NCI-H1436 (cell line): ENCODE data around the gene UBE2O.

ENCODE experiments used
- DNase-seq: peaks from one replicate; lab custom pipeline; 2025; lab: John Stamatoyannopoulos, UW

Gene UBE2O

GRCh38 chr17:76414334-76415295, 38.3 kb downstream of the UBE2O start:
- DNase-seq = peak; percentile 33

DNA sequence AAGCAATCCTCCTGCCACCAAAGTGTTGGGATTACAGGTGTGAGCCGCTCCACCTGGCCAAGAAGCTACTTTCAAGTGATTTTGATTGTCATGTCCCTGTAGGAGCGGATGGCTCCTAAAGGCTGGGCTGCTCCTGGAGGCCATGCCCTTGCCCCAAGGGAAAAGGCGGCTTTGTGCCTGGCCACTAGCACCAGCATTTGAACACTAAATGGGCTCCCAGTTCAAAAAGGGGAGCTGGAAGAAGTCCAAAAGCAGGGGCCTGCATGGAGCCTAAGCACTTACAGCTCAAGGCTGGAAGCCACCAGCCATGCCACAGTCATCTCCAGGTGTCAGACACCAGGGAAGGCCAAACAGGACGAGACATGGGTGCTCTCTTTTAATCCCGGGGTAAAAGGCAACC, 41.7 kb downstream of the UBE2O start:
- no peak for DNase-seq

DNA sequence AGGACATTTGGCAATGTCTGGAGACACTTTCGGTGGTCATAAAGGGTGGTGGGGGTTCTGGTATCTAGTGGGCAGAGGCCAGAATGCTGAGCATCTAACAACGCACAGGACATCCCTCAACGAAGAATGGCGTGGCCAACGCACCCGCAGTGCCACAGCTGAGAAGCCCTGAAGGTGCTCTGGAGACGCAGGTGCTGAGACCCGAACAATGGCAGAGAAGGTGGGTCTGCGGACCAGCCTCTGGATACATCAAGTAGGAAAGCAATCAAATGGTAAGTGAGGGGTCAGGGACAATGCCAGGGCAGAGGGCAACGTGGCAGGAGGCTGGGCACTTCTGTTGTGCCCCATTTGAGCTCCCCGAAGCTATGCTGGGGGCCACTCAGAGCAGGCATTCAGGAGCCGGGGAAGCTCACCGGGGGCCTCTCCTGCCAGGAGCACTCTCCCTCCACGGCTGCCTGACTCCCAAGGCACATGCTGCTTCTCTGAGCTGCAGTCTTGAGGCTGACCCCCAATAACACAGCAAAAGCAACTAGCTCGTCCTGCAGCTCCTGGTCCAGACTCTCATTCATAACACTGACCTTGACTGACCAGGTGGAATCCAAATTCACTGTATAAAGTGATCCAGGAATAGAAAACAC, 42.5 kb downstream of the UBE2O start:
- no peak for DNase-seq

GRCh38 chr17:76408037-76408849, 44.7 kb downstream of the UBE2O start:
- peak; percentile 42 for DNase-seq

- DNase-seq = no peak
Measured at GRCh38 chr17:76407509-76407908, 45.4 kb downstream of the UBE2O start.

GRCh38 chr17:76405967-76406647, 46.8 kb downstream of the UBE2O start:
- no peak for DNase-seq

GRCh38 chr17:76405607-76405966, 47.4 kb downstream of the UBE2O start:
- DNase-seq = no peak

- no peak for DNase-seq
Measured at GRCh38 chr17:76404976-76405563, 47.9 kb downstream of the UBE2O start.

GRCh38 chr17:76404256-76404655, 48.7 kb downstream of the UBE2O start:
- DNase-seq = no peak

- DNase-seq = no peak
Measured at GRCh38 chr17:76402711-76403110, 50.2 kb downstream of the UBE2O start.

DNA sequence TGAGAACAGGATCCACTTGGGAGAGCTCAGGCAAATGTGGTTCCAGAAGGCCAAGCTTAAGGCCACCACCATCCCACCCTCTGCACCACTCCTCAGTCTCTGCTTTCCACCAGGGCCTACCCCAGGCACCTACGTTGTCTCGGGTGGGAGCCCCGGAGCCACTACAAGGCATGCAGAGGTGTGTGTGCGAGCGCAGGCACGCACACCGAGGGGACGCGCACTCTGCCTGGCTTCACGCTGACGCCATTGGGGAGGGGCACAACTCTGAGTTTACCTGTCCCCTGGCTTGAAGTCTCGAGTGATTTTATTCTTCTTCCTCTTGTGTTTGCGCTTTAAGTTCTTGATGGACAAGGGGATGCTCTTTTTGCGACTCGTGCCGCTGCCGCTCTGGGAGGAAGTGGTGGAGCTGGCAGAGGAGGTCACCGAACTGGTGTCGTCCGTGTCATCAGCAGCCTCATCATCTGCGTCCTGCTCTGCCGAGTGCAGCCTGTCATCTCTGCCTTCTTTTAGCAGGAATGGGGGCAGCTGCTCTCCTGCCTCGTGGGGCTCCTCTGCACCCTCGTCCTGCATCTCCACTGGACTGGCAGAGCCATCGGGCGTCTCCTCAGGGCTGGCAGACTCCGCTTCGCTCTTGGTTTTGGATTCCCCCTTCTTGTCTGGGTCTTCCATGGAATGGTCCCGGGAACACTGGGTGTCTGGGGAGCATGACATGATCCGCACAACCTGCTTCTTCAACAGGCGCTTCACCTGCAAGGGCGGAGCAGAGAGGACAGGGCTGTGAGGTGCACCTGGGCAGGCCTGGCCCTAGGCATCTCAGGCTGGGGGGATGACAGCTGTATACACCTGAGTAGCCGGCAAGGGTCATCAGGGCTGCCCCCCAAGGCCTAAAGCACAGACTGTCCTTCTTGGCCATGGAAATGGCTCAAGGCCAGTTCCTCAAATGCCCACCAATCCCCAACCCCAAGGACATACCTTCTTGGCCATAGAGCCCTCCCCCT, 53.5 kb downstream of the UBE2O start:
- DNase-seq = no peak

DNA sequence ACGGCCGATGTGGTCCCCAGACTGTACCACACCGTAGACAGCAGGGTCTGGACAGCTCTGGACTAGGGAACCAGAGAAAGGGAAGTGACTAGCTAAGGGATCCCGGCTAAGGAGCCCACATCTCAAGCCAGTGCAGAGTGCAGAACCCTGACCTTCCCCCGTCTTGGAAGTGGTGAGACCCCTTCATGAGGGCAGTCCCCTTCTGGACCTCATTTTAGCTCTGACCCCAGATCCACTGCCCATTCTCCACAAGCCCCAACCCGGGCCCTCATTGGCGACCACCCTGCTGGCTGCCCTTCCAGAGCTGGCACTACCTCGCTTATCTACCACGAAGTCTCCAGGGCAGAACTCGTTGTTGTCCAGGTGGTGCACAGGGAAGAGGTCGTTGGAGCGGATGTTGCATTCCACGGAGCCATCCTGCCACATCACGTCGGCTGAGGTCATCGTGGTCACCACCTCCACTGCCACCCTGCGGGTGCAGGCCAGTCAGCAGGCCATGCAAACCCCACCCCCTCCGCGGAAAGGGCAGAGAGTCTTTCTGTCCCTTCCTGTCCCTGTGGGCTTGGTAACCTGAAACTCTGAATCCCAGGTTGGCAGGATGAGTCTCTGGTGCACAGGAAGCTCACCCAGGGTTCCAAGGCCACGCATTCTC, 54.3 kb downstream of the UBE2O start:
- no peak for DNase-seq

- DNase-seq = peak; percentile 78
Measured at GRCh38 chr17:76397687-76398522, 55.0 kb downstream of the UBE2O start.

- DNase-seq = no peak
Measured at GRCh38 chr17:76397184-76397583, 55.8 kb downstream of the UBE2O start.

GRCh38 chr17:76395980-76396379, 57.0 kb downstream of the UBE2O start:
- DNase-seq = no peak

DNA sequence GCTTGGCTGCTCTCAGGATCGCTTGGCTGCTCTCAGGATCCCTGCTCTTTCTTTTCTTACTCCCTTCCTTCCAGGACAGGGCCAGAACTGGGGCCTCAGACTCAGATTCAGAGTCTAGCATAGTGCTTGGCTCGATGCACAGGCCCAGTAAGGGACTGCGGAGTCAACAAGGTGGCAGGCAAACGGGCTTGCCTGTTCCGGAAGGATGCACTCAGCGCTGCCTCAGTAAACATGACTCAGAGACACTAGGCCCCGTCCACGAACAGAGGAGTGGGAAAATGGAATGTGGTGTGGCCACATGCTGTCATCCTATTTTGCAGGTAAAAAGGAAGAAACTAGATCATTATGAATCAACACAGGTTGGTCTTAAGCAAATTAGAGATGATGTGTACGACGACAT, 58.8 kb downstream of the UBE2O start:
- DNase-seq = no peak

DNA sequence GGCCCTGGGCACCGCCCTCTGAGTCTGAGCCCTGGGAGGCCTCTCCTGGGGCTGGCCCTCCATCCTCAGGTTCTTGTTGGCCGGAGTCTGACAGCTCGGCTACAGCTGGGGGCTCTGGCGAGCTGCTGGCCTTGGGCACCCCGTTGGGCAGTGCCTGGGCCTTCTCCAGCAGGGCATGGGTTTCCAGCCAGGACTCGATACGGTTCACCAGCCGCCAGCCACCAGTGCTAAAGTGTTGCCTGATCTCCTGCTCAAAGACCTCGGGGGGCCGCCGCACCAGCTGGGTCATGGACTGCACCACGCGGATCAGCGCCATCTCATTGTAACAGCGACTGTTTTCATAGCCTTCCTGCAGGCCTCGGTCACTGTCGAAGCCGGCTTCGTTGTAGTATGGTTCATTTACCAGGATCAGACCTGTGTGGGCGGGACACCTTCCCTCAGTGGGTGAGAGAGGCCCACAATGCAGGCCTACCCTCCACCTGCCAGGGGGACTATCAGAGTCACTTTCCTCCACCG, 61.7 kb downstream of the UBE2O start:
- no peak for DNase-seq

GRCh38 chr17:76390003-76390421, 62.9 kb downstream of the UBE2O start:
- no peak for DNase-seq
